HepG2 (cell line): ENCODE data around the gene ACTN1. TPM values are rescaled to one million over a fixed set of nuclear protein-coding genes. Genes with fewer than 3 reads are reported as not detected.

ENCODE experiments used
- ESRRA ChIP-seq: sonication (generic); formaldehyde crosslinking; IDR thresholded peaks from 2 replicates; pipeline ENCODE4 v1.5.1; 2020; ENCODE audit warnings: mild to moderate bottlenecking, low read depth, missing genetic modification reagents
- GTF2F1 ChIP-seq: fragments of 150-350 bp; IDR thresholded peaks from 2 replicates; pipeline ENCODE4 v1.6.1; 2014; ENCODE audit warnings: low read length
- ISX ChIP-seq: sonication (generic); formaldehyde crosslinking; conservative IDR thresholded peaks from 2 replicates; pipeline ENCODE4 v1.5.0; 2020; ENCODE audit warnings: missing genetic modification reagents
- MAX ChIP-seq: IDR thresholded peaks from 2 replicates; pipeline ENCODE4 v1.6.1; 2012; ENCODE audit warnings: inconsistent platforms
- NFKBIZ ChIP-seq: IDR thresholded peaks from 2 replicates; pipeline ENCODE4 v1.6.1; 2018; ENCODE audit warnings: missing genetic modification reagents, missing compliant biosample characterization
- NONO ChIP-seq, 2 experiments: fragments of 450-650 bp in 1 of 2; sonication (generic) in 1 of 2; formaldehyde crosslinking in 1 of 2; IDR thresholded peaks in 1 of 2; conservative IDR thresholded peaks in 1 of 2; 2 replicates each; pipeline versions ENCODE4 v1.6.1 to v1.8.0; 2017 to 2022; ENCODE audit warnings: mild to moderate bottlenecking in 1 of 2, missing genetic modification reagents in 1 of 2, moderate library complexity in 1 of 2
- POLR2AphosphoS5 ChIP-seq: IDR thresholded peaks from 2 replicates; pipeline ENCODE4 v1.6.1; 2012; ENCODE audit warnings: low read depth, low read length
- RERE ChIP-seq: IDR thresholded peaks from 2 replicates; pipeline ENCODE4 v1.6.1; 2016; ENCODE audit warnings: low read depth, missing genetic modification reagents, missing compliant biosample characterization
- SAFB2 ChIP-seq: sonication (generic); formaldehyde crosslinking; IDR thresholded peaks from 2 replicates; pipeline ENCODE4 v1.5.1; 2020; ENCODE audit warnings: missing genetic modification reagents, low read depth, mild to moderate bottlenecking, borderline replicate concordance
- ZHX2 ChIP-seq, 2 experiments: sonication (generic) in 1 of 2; formaldehyde crosslinking in 1 of 2; IDR thresholded peaks; 2 replicates each; pipeline versions ENCODE4 v1.6.1 to v1.9.0; 2014 to 2022; ENCODE audit warnings: antibody characterized with exemption in 1 of 2, borderline replicate concordance in 1 of 2, inconsistent platforms in 1 of 2, low read depth in 1 of 2, missing genetic modification reagents in 1 of 2
- ZNF101 ChIP-seq: sonication (generic); formaldehyde crosslinking; IDR thresholded peaks from 2 replicates; pipeline ENCODE4 v1.4.0; 2020; ENCODE audit warnings: mild to moderate bottlenecking, low read depth, missing genetic modification reagents, borderline replicate concordance
- polyA plus RNA-seq, 8 experiments: library from polyadenylated mRNA; depleted of rRNA in 3 of 8; stranded (reverse) in 7 of 8; unstranded in 1 of 8; fragments of >200 nt; fragmentation: Illumina TruSeq in 4 of 8; extraction: Trizol in 4 of 8; gene quantifications; 2 replicates each; pipeline versions ENCODE4 v1.2.1 to v1.2.3, GENCODE V29; 2011 to 2016; ENCODE audit warnings: low read depth in 4 of 8, missing spikeins in 1 of 8, mixed read lengths in 1 of 8; ENCODE audit not compliant: insufficient read depth in 1 of 8
- total RNA-seq, 5 experiments: library from RNA; depleted of rRNA; stranded (reverse); fragments of >200 nt; fragmentation: Illumina TruSeq; extraction: Trizol; gene quantifications; 2 replicates each; pipeline ENCODE4 v1.2.3, GENCODE V29; 2016; ENCODE audit warnings: low read depth in 1 of 5
- TF ChIP-seq, protein P1 (sequence below): sonication (generic); formaldehyde crosslinking; IDR thresholded peaks from 2 replicates; pipeline ENCODE4 v1.4.0; 2020; ENCODE audit warnings: low read depth, mild to moderate bottlenecking, missing genetic modification reagents
- TF ChIP-seq, protein P2 (sequence below): sonication (generic); formaldehyde crosslinking; IDR thresholded peaks from 2 replicates; pipeline ENCODE4 v1.9.0; 2022; ENCODE audit warnings: missing genetic modification reagents, mild to moderate bottlenecking, borderline replicate concordance

ACTN1 gene
- total and polyA plus RNA-seq, 2 of the 13 experiments (the other 11 are each of a cell fraction or from before 2014, with no cell fraction given), result 58.6 to 162 TPM

GRCh38 chr14:68824207-68824516 lies 154.9 kb downstream of the ACTN1 start (continued):
- TF ChIP-seq GTF2F1, result no peak
- no peak for TF ChIP-seq NONO (IDR thresholded peaks at IDR 0.05)
- no peak for TF ChIP-seq NONO (CRISPR knock-in tag; conservative IDR thresholded peaks at IDR 0.05)
- no peak for TF ChIP-seq ZNF101 (CRISPR knock-in tag)
- no peak for TF ChIP-seq ZHX2 (IDR thresholded peaks at IDR 0.05; ENCODE audit: low read depth)
- no peak for TF ChIP-seq ZHX2 (CRISPR knock-in tag; IDR thresholded peaks at IDR 0.05; ENCODE audit: borderline replicate concordance)
- TF ChIP-seq, protein P1, sequence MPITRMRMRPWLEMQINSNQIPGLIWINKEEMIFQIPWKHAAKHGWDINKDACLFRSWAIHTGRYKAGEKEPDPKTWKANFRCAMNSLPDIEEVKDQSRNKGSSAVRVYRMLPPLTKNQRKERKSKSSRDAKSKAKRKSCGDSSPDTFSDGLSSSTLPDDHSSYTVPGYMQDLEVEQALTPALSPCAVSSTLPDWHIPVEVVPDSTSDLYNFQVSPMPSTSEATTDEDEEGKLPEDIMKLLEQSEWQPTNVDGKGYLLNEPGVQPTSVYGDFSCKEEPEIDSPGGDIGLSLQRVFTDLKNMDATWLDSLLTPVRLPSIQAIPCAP (CRISPR knock-in tag), result no peak
- no peak for TF ChIP-seq ESRRA (CRISPR knock-in tag)
- no peak for TF ChIP-seq POLR2AphosphoS5
- TF ChIP-seq, protein P2, sequence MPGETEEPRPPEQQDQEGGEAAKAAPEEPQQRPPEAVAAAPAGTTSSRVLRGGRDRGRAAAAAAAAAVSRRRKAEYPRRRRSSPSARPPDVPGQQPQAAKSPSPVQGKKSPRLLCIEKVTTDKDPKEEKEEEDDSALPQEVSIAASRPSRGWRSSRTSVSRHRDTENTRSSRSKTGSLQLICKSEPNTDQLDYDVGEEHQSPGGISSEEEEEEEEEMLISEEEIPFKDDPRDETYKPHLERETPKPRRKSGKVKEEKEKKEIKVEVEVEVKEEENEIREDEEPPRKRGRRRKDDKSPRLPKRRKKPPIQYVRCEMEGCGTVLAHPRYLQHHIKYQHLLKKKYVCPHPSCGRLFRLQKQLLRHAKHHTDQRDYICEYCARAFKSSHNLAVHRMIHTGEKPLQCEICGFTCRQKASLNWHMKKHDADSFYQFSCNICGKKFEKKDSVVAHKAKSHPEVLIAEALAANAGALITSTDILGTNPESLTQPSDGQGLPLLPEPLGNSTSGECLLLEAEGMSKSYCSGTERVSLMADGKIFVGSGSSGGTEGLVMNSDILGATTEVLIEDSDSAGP (CRISPR knock-in tag), result 0 out of 2 replicates have a peak, but pooled peaks have one; percentile 34
- 0 out of 2 replicates have a peak, but pooled peaks have one; percentile 12 for TF ChIP-seq SAFB2 (CRISPR knock-in tag)
- no peak for TF ChIP-seq ISX (CRISPR knock-in tag)
- TF ChIP-seq MAX, result no peak
- no peak for TF ChIP-seq NFKBIZ (CRISPR knock-in tag)
- no peak; the same call in 1 of the 2 replicates for TF ChIP-seq RERE
